Inferior parietal cortex (tissue), 1 donor: Measurements from ENCODE around the gene RBMS2.

Experiments used
- DNase-seq: peaks from one replicate; pipeline ENCODE4 v3.0.0-alpha.2; 2016; ENCODE audit errors: extremely low spot score

Gene RBMS2

GRCh38 chr12:56631790-56632700, 110.4 kb downstream of the RBMS2 start:
- DNase-seq, result no peak

GRCh38 chr12:56632701-56633467, 111.3 kb downstream of the RBMS2 start:
- no peak for DNase-seq

GRCh38 chr12:56633468-56634241, 112.0 kb downstream of the RBMS2 start:
- DNase-seq, result no peak

- no peak for DNase-seq
Observed at GRCh38 chr12:56634242-56634836, 112.7 kb downstream of the RBMS2 start.

GRCh38 chr12:56634837-56635791, 113.5 kb downstream of the RBMS2 start:
- DNase-seq, result peak; percentile 73

GRCh38 chr12:56635806-56636674, 114.4 kb downstream of the RBMS2 start:
- DNase-seq, result peak; percentile 67

- DNase-seq, result peak; percentile 91
Observed at GRCh38 chr12:56636675-56637540, 115.3 kb downstream of the RBMS2 start.

- no peak for DNase-seq
Observed at GRCh38 chr12:56637621-56638020, 116.0 kb downstream of the RBMS2 start.

GRCh38 chr12:56641219-56641618, 119.6 kb downstream of the RBMS2 start:
- no peak for DNase-seq

- DNase-seq, result no peak
Observed at GRCh38 chr12:56644654-56645053, 123.0 kb downstream of the RBMS2 start.

- no peak for DNase-seq
Observed at GRCh38 chr12:56645201-56645716, 123.6 kb downstream of the RBMS2 start.
